ENCODE measurements around the gene KCNAB2.

GRCh38 chr1:6106977-6107376, 61.3 kb downstream of the KCNAB2 start:
- TF ChIP-seq OSR1 (CRISPR knock-in tag; IDR thresholded peaks at IDR 0.05): no peak
- TF ChIP-seq PPARA (CRISPR knock-in tag; IDR thresholded peaks at IDR 0.05; ENCODE audit: borderline replicate concordance): no peak
- TF ChIP-seq PATZ1 (CRISPR knock-in tag; IDR thresholded peaks at IDR 0.05; ENCODE audit: borderline replicate concordance): no peak
- TF ChIP-seq ZFP30 (CRISPR knock-in tag; IDR thresholded peaks at IDR 0.05): no peak
- no peak for TF ChIP-seq ISL1 (CRISPR knock-in tag; IDR thresholded peaks at IDR 0.05)
- TF ChIP-seq ZFP3 (CRISPR knock-in tag; IDR thresholded peaks at IDR 0.05): no peak
- TF ChIP-seq ZC3H10 (CRISPR knock-in tag; IDR thresholded peaks at IDR 0.05): no peak

All from SK-N-SH treated with all-trans-retinoic acid at 6 μM for 48 hours (cell line).